Body of pancreas (tissue), 4 donors: ENCODE data around the gene C10orf90.

Experiments used
- POLR2A ChIP-seq, 3 donors: fragments of 450-650 bp; IDR thresholded peaks; one replicate each; pipeline ENCODE4 v1.6.1; 2016; ENCODE audit warnings: antibody characterized with exemption in 3 of 3, mild to moderate bottlenecking in 2 of 3
- TF ChIP-seq, protein P1 (sequence below), 7 experiments: fragments of 450-650 bp in 4 of 7; fragments of 200-600 bp in 3 of 7; sonication (generic) in 3 of 7; IDR thresholded peaks; one replicate each; pipeline ENCODE4 v1.5.1; 2016 to 2019; ENCODE audit warnings: antibody characterized with exemption in 7 of 7

GRCh38 chr10:126675656-126676438 lies 5.4 kb upstream of the C10orf90 start:
- TF ChIP-seq, protein P1, sequence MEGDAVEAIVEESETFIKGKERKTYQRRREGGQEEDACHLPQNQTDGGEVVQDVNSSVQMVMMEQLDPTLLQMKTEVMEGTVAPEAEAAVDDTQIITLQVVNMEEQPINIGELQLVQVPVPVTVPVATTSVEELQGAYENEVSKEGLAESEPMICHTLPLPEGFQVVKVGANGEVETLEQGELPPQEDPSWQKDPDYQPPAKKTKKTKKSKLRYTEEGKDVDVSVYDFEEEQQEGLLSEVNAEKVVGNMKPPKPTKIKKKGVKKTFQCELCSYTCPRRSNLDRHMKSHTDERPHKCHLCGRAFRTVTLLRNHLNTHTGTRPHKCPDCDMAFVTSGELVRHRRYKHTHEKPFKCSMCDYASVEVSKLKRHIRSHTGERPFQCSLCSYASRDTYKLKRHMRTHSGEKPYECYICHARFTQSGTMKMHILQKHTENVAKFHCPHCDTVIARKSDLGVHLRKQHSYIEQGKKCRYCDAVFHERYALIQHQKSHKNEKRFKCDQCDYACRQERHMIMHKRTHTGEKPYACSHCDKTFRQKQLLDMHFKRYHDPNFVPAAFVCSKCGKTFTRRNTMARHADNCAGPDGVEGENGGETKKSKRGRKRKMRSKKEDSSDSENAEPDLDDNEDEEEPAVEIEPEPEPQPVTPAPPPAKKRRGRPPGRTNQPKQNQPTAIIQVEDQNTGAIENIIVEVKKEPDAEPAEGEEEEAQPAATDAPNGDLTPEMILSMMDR (IDR thresholded peaks at IDR 0.05), result no peak
- no peak for TF ChIP-seq POLR2A (IDR thresholded peaks at IDR 0.05)
